NOMO-1 treated with dmso at 0.1 percent for 144 hours (cell line): Measurements from ENCODE around the gene FMNL2.

Source experiments
- DNase-seq: peaks from one replicate; lab custom pipeline; 2025; ENCODE audit not compliant: unreplicated experiment; lab: John Stamatoyannopoulos, UW

The FMNL2 gene

GRCh38 chr2:152683400-152683799 is 348.4 kb downstream of the FMNL2 start:
- no peak for DNase-seq

- no peak for DNase-seq
Observed at GRCh38 chr2:152686321-152686720, 351.3 kb downstream of the FMNL2 start.

- no peak for DNase-seq
Observed at GRCh38 chr2:152693033-152693432, 358.1 kb downstream of the FMNL2 start.

DNA sequence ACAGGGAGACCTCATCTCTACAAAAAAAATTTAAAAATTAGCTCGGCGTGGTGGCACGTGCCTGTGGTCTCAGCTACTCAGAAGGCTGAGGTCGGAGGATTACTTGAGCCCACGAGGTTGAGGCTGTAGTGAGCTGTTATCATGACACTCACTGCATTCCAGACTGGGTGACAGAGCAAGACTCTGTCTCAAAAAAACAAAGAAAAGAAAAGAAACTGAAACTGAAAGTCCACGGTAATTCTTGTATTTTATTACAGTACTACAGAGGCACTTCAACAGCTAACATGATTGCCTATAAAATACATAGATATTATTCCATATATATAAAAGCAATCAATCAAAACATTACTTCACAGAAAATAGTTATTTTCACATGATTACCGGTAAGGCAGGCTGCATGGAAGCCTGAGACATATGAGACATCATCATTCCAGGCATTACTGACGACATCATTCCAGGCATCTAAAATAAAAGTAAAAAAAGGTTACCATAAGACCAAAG is 359.2 kb downstream of the FMNL2 start:
- DNase-seq, result no peak

GRCh38 chr2:152695763-152696162 is 360.8 kb downstream of the FMNL2 start:
- DNase-seq, result no peak

DNA sequence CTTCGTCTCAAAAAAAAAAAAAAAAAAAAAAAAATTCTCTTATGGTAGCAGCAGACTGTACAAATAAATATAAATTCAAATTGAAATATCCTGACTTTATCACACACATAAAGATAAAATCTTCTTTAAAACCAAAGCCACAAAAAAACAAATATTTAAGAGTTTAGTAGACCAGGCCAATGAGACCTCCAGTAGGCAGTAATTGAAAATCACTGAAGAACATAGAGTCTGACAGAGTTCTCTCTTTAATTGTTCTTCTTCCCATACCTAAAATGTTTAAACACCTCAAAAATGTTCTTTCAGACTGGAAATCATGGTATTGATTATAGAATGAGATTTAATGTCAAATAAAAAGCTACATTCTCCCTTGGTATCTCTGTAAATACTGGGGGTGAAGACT is 361.5 kb downstream of the FMNL2 start:
- DNase-seq, result no peak
